GM19043 (cell line): ENCODE measurements around the gene GPR62.
"Not testable (repeated sequence)": the region's sequence is repeated elsewhere in the genome, so short reads cannot be mapped to it uniquely, and the experiment has no call there.

Experiments used
- ATAC-seq: cut with Tn5 transposase; IDR thresholded peaks from one replicate; pipeline ENCODE4 v1.9.1; 2021; ENCODE audit warnings: low read depth; ENCODE audit not compliant: unreplicated experiment

GPR62 gene, protein sequence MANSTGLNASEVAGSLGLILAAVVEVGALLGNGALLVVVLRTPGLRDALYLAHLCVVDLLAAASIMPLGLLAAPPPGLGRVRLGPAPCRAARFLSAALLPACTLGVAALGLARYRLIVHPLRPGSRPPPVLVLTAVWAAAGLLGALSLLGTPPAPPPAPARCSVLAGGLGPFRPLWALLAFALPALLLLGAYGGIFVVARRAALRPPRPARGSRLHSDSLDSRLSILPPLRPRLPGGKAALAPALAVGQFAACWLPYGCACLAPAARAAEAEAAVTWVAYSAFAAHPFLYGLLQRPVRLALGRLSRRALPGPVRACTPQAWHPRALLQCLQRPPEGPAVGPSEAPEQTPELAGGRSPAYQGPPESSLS

DNA sequence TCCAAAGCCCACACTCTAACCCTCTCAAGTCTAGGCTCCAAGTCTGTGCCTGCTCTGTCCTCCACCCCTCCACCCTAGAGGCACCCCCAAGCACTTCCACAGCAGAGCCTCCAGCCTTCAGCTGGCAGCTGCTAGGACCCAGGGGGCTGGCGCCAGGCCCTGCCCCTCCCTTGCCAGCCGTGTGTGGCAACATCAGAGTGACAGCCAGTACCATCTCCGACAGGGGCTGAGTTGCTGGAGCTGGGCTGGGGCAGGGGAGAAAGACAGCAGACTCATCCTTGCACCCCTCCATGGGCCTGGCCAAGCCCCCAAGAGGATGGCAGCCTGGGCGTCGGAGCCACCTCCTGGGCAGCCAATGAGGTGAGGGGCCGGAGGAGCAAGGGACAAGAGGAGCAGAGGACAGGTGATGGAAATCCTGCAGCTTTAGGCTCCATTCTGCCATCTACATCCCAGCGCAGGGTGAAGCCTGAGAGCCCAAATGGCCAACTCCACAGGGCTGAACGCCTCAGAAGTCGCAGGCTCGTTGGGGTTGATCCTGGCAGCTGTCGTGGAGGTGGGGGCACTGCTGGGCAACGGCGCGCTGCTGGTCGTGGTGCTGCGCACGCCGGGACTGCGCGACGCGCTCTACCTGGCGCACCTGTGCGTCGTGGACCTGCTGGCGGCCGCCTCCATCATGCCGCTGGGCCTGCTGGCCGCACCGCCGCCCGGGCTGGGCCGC is at the start of gene GPR62:
Gene GPR62 (plus strand): TSS at position 207 of the 718 bp plus-strand sequence. CDS start 272 bp downstream, at position 479.
- ATAC-seq: no peak

DNA sequence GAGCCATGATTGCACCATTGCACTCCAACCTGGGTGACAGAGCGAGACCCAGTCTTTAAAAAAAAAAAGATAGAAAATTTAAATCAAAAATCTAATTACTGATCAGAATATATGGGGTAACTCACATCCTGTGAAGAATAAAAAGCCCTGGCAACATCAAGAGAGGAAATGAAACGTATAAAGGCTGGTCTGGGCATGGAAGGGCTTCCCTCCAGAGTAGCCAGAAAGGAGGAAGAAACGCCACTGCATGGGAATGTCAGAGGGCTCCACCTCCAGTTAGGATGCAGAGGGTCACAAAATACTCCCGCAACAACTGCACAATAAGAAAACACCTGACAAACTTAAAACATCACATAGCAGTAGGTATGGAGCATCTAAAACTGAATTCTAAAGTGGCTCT is 47.2 kb upstream of the GPR62 start:
- no peak for ATAC-seq

DNA sequence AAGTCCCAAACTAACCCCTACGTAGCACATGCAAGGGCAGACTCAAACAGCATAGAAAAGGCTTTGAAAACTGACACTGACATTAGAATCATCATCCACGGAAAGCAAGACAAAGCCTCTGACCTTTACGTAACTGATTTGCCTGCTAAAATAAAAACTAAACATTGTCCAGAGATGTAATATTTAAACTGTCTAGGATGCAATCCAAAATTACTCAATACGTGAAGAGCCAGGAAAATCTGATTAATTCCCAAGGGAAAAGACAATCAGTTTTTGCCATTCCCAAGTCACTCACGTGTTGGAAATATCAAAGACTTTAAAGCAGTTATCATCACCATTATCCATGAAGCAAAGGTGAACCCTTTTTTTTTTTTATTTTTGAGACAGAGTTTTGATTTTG is 38.8 kb upstream of the GPR62 start:
- no peak for ATAC-seq

DNA sequence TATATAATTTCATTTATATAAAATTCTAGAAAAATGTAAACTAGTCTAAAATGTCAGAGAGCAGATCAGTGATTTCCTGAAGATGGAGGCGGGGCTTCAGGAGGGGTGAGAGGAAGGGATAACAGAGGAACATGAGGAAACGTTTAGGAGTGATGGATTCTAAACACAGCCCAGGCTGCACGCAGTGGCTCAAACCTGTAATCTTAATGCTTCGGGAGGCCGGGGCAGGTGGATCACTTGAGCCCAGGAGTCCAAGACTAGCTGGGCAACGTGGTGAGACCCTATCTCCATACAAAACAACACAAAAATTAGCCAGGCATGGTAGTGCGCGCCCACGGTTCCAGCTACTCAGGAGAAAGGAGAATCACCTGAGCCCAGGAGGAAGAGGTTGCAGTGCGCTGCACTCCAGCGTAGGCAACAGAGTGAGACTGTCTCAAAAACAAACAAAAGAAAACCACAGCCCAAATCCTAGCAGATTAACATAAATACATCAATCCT is 34.1 kb upstream of the GPR62 start:
- no peak for ATAC-seq

DNA sequence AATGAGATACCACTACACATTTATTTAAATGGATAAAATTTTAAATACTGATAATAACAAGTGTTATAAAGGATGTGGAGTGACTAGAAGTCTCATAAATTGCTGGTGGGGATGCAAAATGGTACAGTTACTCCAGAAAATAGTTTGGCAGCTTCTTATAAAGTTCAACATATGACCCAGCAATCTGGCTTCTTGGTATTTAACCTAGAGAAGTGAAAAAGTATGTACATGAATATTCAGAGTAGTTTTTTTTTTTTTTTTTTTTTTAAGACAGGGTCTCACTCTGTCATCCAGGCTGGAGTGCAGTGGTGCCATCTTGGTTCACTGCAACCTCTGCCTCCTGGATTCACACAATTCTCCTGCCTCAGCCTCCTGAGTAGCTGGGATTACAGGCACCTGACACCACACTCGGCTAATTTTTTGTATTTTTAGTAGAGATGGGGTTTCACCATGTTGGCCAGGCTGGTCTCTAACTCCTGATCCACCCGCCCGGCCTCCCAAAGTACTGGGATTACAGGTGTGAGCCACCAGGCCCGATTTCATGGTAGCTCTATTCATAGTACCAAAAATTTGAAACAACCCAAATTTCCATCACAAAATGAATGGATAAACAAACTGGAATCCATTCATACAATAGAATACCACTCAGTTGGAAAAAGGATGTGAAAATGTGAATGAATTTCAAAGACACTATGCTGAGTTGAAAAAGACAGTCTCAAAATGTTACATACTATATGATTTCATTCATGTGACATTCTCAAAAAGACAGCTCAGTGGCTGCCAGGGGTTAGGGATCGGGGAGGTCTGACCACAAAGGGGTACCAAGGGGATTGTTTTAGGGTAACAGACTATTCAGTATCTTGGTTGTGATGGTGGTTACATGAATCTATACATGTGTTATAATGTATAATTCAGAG is 27.9 kb upstream of the GPR62 start:
- ATAC-seq: no peak

DNA sequence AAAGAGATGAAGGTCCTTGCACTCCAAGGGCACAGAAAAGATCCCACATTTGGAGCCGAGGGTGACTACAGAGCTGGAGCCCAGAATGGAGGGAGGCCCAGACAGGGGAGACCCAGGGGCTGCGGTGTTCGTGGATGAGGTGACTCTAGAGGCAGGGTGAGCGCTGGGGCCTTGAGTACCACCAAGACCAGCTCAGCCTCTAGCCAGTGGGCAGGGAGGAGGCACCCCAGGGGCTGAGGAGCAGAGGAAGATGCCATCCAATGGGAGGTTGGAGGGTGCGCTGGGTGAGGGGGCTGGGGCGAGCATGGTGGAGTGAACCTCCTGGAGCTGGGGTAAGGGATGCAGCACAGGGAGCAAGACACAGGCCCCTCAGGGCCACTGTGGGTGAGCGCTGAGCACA is 26.7 kb upstream of the GPR62 start:
- ATAC-seq: no peak

DNA sequence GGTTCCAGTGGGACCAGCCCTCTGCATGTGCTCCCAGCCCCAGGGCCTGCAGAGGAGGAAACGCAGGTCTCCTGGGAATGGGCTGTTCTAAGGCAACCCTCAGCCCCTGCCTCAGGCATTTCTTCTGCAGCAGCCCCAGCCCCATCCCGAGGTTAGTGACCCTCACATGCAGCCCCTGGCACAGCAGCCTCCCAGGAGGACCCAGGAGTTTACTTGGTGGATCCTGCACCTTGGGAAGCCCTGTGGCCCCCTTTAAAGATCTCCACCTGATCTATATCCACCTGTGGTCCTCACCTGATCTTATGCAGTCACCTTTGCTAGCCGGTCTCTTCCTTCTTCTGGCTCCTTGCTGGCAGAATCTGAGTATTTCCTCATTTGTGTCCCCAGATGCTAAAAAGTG is 26.2 kb upstream of the GPR62 start:
- ATAC-seq: not testable (repeated sequence)

DNA sequence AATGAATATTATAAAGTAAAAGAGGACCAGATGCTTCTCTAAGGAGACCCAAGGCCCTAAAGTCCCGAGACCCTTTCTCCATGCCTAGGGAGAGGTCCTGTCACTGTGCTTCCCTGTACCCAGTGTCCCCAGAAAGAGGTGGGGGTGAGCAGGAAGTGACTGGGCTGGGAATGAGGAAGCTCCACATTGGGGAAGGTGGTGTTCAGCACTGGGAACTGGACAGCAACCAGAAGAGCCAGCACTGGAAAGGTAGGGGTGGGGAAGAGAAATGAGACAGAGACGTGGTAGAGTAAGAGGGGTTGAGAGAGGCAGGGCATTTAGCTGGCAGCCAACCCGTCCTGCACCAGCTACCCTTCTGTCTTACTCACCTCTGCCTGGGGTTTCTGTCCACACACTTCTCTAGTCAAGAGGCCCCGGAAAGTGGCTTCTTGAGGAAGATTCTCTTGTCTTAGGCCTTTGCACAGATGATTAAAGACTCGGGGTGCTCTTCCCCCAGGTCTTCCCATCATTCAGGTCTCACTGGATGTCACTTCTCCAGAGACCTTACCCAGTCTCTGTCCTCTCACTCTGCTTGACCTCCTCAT is 25.7 kb upstream of the GPR62 start:
- no peak for ATAC-seq

DNA sequence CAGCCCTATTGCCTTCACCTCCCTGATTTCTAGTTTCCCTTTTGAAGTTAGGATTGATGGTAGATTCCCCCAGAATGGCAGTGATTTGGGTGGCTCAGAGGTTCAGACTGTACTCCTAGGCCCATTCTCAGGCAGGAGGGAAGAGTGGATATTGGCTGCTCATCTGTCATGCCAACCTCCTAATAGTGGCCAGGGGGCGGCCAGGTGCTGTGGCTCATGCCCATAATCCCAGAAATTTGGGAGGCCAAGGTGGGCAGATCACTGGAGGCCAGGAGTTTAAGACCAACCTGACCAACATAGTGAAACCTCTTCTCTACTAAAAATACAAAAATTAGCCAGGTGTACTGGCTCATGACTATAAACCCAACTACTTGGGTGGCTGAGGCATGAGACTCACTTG is 24.7 kb upstream of the GPR62 start:
- no peak for ATAC-seq

DNA sequence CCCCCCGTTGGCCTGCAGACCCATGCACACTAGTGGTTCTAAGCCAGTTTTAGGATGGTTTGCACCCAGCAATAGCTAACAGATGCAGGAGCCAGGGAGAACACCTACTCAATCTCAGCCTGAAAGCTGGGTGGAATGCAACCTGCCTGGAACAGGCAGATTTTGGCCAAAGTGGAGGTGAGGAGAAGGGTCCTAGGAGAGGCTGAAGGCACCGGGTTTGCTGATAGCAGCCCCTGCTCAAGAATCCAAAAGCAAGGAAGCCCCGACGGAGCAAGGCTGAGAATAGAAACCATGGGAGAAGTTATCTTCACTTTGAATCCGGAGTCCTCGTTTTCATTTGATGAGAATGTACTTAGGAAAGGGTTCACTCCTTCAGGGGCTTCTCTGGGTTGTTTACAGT is 23.4 kb upstream of the GPR62 start:
- ATAC-seq: no peak

DNA sequence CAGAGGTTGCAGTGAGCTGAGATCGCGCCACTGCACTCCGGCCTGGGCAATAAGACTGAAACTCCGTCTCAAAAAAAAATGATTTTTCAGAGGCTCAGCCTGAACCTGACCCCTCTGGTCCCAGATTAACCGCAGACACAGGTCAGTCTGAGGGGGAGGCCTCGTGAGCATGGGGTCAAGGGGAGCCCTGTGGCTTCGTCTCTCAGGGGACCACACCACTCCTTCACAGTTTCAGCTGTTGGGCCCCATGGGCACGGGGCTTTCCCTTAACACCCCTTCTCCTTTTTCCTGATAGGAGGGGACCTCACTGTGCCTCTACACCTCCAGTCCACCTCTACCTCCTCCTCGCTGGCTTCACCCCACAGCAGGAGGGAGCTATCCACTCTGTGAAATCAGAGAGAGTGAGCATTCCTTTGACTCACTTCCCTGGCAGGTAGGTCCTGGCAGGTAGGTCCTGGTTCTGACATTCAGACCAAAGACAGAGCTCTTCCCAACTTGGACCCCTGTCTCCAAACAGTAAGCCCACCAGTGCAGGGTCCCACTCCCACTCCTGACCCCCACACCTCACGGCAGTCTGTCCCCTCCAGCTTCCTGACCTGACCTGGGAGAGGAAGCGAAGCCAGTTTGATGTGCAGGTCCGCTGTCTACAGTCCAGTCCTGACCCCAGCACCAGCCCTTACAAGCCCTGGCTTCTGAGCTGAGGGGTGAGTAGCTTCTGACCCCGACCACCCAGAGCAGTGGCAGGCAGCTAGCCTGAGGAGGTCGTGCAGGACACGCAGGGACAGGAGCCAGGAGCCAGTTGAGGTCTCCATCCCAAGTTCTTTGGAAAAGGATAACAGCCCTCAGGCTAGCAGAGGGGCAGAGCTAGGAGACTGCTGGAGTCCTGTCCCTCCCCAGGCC is 22.5 kb upstream of the GPR62 start:
- ATAC-seq: no peak

DNA sequence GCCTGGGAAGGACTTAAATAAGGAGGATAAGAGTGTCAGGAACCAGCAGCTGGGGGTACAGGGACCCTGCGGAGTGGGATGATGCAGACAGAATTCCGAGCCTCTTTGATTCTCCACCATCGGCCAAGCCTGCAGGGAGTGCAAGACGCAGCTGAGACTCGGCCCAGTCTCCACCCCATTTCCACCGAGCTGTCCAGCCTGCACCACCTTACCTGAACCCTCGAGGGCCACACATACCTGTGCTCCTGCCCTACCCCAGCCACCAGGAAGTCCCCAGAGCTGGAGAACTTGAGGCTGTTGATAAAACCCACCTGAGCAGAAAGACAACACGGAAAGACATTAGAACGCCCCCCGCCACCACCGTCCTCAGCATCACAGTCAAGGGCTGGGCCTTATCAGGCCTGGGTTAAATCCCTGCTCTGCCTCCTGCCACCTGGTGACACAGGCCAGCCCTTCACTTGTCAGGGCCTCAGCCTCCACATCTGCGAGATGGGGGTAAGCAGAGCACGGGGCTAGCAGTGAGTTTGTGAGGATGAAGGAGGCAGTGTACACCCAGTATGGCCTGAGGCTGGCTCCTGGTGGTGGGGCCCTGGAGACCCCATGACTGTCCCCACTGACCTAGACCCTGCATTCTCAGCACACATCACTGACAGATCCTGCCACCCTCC is 21.6 kb upstream of the GPR62 start:
- ATAC-seq: no peak

DNA sequence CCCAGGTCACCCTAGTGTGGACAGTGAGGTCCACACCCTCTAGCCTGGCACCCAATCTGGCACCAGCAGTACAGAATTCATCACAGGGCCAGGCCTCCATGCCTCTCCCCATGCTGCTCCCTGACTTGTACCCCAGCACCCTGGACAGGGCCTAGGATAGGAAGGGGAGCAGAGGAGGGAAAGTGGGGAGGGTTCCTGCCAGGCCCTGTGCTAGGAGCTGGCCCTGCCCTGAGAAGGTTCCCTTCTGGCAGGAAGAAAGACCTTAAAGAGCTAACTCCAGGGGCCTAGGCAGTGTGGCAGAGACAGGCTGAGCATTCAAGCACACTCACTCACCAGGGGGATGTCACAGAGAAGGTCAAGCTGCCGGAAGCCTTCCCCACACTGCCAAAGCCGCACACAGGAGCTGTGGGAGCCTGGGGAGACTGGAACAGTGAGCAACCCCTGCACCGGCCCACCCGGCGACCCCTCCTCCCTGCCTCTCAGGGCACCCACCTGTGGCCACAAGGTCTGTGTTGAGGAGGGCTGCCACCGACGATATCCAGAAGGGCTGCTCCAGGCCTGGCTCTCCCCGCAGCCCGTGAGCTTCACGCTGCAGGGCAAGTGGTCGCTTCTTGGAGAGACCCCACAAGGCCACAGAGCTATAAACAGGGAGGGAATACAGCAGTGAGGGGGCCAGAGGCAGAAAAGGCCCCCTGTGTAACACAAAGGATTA is 20.9 kb upstream of the GPR62 start:
- no peak for ATAC-seq

DNA sequence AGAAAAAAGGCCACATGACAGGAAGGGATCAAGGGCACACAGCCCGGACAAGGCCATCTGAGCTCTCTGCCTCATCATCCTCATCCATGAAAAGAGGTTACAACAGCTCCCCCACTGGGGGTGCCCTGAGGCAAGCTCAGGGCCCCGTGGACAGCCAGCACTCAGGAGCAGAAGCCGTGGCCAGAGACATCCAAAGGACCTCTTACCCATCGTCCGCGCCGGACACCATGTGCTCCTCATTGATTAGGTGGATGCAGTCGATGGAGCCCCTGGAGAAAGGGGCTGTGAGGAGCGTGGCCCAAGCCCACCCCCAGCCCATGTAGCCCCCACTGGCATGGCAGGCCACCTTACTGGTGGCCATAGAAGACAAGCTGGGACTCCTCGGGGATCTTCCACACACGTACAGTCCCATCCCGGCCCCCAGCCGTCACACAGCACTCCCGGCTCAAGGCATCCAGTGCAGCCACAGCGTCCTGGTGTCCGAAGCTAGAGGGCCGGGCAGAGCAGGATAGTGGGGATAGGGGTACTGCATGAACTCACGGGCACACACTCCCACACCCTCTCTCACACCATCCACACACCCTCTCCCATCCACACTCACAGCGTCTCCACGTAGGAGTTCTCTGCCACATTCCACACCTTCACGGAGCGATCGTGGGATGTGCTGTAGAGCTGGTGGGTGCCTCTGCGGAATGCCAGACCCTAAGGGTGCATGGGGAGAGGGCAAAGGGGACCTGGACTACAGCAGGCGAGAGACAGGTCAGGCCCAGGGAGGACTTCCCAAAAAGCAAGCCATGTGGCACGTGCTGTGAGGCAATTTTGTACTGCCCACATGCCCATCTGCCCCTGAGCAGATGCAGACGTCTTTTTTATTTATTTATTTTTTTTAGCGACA is 19.9 kb upstream of the GPR62 start:
- ATAC-seq: no peak

DNA sequence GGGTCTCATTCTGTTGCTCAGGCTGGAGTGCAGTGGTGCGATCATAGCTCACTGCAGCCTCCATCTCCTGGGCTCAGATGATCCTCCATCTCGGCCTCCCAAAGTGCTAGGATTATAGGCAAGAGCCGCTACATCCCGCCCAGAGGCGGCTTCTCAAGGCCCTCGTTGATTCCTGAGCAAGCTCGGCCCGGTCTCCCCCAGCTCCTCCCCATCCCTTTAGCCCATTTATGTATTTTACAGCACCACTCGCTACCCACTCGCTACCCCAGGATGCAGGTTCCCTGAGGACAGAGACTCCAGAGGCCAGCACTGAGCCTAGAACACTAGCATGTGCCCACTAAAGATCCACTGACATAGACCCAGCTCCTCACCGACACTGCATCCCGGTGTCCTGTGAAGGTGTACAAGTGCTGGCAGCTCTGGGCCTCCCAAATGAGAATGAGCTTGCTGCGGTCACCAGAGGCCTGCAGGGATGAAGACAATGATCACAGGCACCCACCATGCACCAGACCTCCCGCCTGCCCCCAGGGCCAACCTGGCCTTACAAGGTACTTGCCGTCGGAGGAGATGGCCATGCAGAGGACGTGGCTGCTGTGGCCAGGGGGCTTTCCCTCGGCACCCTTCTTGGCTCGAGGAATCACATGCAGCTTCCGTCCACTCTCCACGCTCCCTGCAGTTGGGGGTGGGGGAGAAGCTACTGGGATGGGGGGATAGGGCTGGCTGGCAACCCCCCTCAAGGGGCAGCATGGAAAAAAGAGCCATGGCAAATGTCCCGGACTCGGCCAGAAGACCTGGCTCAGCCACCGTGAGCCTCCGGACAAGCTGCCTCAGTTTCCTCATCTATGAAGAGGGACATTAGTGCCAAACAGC is 19.1 kb upstream of the GPR62 start:
- ATAC-seq: no peak

DNA sequence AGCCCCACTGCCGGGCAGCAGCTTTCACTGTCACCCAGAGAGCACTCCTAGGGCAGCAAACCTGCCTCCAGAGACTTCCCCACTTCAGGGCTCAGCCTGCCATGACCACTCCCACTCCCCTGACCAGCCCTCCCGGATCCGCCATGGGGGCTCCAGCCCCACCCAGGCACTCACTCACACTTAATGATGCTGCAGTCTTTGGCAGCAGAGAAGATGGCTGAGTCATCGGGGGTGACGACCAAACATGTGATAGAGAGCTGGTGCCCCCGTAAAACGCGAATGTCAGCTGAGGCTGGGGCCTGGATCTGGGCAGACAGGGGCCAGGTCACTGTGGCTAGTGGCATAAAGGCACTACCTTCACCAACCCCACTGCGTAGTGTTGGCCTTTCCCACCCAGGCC is 18.2 kb upstream of the GPR62 start:
- ATAC-seq: no peak
